ENCODE data around the gene HS3ST5.
"Not testable (repeated sequence)": the region's sequence is repeated elsewhere in the genome, so short reads cannot be mapped to it uniquely, and the experiment has no call there.

Gene HS3ST5

DNA sequence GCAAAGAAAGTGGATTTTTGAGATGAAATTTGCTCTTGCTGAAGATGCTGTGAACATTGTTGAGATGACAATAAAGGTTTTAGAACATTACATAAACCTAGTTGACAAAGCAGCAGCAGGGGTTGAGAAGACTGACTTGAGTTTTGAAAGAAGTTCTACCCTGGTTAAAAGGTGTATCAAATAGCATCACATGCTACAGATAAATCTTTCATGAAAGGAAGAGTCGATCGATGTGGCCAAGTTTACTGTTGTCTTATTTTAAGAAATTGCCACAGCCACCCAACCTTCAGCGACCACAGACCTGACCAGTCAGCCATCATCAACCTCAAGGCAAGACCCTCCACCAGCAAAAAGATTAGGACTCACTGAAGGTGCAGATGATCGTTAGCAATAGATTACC is 155.3 kb downstream of the HS3ST5 start:
- DNase-seq, result no peak

DNA sequence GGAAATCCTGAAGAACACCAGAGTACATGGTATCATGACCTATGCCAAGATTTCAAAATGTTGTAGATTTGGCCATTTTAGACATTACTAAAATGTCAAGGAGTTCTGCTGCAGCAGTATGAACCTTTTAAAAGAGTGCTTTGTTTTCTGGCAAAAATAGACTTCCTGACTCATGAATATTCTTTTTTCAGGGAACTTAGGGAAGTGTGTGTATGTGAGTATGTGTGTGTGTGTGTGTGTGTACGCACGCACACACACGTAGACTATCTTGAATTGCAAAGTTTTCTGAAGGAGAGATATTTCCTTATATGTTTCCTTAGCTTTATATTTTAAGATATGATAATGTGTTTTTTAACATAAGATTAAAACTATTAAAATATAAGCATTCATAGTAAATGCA is 161.2 kb downstream of the HS3ST5 start:
- DNase-seq, result no peak

DNA sequence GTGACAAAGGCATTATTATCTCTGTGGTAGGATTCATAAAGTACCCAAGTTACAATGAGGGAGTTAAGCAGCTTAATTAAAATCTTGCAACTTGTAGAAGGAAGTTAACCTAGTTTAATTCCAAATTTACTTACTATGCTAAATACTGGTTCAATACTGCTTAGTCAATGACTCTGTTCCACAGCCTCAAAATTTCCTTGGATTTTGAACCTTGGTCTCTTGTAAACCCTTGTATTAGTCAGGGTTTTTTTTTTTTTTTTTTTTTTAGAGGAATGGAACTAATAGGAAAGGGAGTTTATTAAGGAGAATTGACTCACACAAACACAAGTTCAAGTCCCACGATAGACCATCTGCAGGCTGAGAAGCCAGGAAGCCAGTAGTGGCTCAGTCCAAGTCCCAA is 163.4 kb downstream of the HS3ST5 start:
- DNase-seq, result no peak

- no peak for DNase-seq
Observed at GRCh38 chr6:114176726-114177125, 166.1 kb downstream of the HS3ST5 start.

- peak; percentile 74 for DNase-seq
Observed at GRCh38 chr6:114172576-114173260, 170.1 kb downstream of the HS3ST5 start.

DNA sequence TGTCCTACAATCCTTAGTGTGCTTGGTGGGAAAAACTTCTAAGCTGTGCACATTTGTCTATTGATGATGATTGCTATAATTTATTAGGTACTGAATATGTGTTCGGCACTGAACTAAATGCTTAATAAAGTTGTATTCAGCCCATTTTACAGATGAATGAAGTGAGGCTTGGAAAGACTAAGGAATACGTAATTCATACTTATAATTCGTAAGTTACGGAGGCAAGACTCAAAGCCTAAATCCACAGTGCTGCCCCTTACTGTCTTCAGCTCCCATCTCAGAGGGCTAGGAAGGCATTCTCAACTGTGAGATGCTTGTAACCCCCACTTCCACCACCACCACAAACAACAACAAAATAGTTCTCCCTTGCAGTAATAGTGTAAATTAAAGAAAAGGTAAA is 171.3 kb downstream of the HS3ST5 start:
- DNase-seq, result no peak

- no peak for DNase-seq
Observed at GRCh38 chr6:114170958-114171387, 171.8 kb downstream of the HS3ST5 start.

DNA sequence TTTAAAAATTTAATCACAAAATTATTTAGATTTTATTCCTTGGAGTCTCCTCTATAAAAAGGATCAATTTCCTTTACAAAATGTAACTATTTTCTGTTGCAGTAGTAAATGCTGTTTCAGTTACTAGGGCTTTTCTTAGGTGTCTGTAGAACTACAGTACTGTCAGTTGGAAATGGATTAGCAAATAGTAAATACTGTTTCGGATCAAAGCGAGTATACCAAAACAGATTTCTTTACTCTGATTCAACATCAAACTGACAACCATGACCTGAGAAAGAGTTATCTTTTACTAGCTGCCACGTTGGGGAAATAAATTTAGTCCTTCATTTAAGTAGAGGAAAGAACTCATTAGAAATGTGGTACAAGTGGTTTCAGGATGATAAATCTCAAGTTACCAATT is 172.5 kb downstream of the HS3ST5 start:
- DNase-seq, result no peak

- peak; percentile 15 for DNase-seq
Observed at GRCh38 chr6:114169763-114170162, 173.1 kb downstream of the HS3ST5 start.

DNA sequence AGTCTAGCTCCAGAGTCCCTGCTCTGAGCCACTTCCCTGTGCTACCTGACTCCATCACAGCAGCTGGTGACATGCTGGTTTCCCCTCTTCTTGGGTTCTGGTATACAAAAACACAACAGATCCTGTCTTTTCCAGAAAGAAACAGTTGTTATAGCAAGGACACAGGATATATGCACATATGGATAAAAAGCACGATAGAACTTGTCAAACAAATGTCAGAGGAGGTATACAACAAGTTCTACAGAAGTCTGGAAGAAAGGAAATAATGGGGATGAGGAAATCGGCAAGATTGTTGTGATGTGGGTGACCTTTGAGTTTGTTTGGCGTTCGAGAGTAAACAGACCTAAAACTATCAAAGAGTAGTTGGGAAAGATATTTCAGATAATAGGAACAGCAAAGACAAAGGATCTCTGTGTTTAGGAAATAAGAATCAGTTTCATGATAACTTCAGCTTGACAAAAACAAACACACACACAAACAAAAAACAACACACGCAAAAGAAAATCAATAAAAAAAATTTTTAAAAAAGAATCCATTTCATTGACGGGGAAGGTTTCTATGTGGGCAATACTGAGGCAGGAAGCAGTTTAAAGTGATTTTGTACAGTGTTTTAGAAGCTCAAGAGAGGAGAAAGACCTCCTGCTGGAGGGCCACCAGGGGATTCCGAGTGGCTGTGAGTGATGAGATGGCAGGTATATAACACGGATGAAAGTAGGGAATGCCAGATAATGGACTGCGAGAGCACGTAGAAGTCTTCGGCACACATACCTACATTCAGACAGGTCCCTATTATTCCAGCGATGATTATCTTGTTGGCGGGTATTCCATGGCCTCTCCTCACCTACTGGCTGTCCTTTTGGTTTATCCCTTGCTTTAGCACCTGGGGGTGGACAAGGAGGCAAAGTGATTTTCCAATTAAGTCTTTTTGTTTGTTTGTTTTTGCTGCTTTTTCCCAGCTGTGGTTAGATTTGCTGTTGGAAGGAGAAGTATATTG is 174.9 kb downstream of the HS3ST5 start:
- no peak for DNase-seq

- no peak for DNase-seq
Observed at GRCh38 chr6:114164207-114164606, 178.6 kb downstream of the HS3ST5 start.

- DNase-seq, result no peak
Observed at GRCh38 chr6:114162691-114163347, 180.0 kb downstream of the HS3ST5 start.

DNA sequence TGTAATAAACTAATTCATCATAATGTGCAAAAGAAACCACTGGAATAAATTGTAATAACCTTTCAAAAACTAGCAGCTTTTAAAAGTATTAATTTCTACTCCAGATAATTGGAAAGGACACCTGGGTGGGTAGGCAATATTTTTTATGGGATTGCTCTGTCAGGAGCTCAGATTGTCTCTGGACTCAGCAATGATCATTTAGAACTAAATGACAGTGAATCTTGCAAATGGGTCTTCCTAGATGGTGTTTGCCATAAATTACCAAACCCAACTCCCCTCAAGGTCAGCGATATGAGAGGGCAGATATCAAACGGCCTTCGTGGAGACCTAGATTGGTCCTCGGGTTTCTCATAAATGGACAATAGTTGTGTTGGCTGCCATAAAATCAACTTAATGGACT is 181.9 kb downstream of the HS3ST5 start:
- DNase-seq, result no peak

DNA sequence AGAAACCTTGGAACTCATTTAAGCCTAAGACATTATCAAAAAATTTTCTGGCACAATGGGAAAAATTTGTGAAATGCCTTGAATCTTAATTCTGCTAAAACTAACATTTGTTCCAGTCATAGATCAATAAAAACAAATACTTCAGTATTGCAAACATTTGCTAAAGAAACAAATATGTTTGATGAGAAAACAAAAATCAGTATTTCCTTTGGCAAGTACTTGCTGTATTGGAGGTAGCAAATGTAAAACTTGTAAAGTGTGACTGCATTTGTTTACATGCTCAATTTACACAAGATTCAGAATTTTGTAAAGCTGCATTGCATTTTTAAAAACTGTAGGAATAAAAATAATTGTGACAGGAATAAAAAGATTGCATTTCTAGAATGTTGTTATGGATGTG is 183.1 kb downstream of the HS3ST5 start:
- no peak for DNase-seq

- DNase-seq, result no peak
Observed at GRCh38 chr6:114158838-114159694, 183.8 kb downstream of the HS3ST5 start.

DNA sequence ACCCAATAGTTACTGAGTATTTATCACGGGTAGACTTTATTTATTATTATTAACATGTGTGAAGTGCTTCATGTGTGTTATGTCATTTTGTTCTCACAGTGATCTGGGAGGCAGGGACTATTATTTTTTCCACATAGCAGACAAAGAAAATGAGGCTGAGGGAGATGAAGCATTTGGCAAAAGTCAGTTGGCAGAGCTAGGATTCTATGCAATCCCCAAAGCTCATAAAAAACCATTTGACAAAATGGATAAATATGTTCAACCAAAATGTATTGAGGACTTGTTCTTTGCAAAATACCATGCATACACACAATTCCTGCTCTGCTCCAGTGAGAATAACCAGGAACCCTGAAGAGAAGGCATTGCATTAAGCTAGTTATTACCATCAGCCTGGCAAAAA is 184.4 kb downstream of the HS3ST5 start:
- DNase-seq, result no peak

DNA sequence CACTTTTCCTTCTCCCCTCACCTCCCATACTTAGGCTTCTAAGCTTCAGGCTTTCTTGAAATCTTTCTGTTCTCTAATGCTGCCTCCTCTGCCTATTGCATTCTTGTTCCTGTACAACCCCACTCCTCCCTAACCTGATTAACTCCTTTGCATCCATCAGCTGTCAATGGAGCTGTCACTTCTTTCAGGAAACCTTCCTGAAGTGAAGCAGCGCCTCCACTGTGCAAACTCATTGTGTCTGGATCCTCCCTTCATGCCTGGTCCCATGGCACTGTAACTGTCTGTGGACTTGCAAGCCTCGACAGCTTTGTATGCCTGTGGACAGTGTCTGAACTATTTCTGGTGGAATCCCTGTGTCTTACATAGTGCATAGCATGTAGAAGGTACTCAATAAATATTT is 185.0 kb downstream of the HS3ST5 start:
- no peak for DNase-seq

DNA sequence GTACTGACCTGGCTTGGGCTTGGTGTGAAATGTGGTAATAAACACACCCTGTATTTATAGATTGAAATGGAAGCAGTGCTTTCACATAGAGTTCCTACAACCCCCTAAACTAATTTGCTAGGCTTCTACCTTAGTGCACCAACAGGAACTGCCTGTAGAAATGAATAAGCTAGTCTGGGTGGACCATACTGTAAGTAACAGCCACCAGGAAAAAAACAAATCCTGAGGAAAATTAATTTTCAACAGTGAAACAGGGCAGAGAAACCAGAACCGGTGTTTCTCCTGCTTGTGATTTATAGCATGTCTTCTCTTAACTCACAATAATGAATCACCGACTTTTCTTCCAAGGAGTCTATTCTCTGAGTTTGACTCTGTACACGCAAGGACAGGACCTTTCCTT is 187.1 kb downstream of the HS3ST5 start:
- no peak for DNase-seq

DNA sequence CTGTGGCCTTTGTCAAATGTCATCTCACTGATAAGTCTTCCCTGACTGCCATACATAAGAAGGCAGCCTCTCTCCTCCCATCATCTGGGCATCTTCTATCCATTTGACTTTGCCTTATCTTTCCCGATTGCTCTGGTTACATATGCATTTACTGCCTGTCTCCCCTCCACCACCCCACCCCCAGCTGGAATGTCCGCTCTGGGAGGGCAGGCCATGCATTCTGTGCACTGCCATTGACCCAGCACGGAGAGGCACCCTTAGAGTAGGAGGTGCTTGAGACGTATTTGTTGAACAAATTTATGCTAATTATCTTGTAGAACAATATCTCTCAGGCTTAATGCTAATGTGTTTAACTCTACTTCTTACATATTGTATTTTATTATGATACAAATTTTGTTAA is 188.0 kb downstream of the HS3ST5 start:
- no peak for DNase-seq

GRCh38 chr6:114153448-114153847 is 189.4 kb downstream of the HS3ST5 start:
- no peak for DNase-seq

- DNase-seq, result no peak
Observed at GRCh38 chr6:114151064-114151690, 191.6 kb downstream of the HS3ST5 start.

- DNase-seq, result not testable (repeated sequence)
Observed at GRCh38 chr6:114149182-114149581, 193.6 kb downstream of the HS3ST5 start.
